GM12864 (cell line): ENCODE data around the gene POLR3K.
A peak's percentile ranks its signal among the peaks of the same experiment; 100 is the strongest.

Experiments used
- DNase-seq: peaks from one replicate; pipeline ENCODE4 v3.0.0-alpha.2; 2011; ENCODE audit warnings: low read depth
- H3K4me3 ChIP-seq: 2 replicates; pipeline ENCODE4 v1.5.1; 2011; ENCODE audit warnings: mild to moderate bottlenecking, low read depth, low read length, control low read depth
- CTCF ChIP-seq: IDR thresholded peaks from 2 replicates; pipeline ENCODE4 v1.5.1; 2011; ENCODE audit warnings: low read depth, mild to moderate bottlenecking, moderate library complexity, low read length, control low read depth, inconsistent platforms; ENCODE audit errors: missing control alignments

POLR3K gene

GRCh38 chr16:67884-68789 is 14.7 kb upstream of the POLR3K start:
- no peak for TF ChIP-seq CTCF
- H3K4me3 ChIP-seq: no peak overlapping the region
- no peak for DNase-seq

DNA sequence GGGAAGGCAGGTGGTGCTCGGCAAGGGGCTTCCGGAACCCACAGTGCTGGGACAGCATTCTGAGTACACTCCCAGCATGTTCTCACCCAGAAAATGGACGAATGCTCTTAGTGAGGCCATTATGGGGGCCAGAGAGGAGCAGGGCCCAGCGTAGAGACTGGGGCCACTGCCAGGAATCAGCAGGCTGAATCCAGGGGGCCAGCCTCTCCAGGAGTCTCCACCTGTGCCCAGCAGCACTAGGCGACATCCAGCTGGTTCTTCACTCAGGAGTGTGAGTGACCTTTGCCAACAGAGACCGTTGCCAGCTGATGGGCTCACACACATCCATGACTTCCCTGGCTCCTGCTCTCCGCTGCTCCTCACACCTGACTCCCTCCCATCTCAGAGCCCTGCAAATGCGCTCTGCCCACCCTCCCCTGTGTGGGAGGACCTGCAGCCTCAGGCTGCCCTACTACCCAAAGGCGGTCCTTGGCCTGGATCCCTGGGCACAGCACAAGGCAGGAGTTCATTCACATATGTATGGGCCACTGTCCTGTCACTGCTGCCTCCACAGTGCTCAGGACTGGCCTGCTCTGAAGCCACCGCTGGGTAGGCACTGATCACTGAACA is 13.9 kb upstream of the POLR3K start:
- no peak for TF ChIP-seq CTCF
- no peak overlapping the region for H3K4me3 ChIP-seq
- DNase-seq: no peak

DNA sequence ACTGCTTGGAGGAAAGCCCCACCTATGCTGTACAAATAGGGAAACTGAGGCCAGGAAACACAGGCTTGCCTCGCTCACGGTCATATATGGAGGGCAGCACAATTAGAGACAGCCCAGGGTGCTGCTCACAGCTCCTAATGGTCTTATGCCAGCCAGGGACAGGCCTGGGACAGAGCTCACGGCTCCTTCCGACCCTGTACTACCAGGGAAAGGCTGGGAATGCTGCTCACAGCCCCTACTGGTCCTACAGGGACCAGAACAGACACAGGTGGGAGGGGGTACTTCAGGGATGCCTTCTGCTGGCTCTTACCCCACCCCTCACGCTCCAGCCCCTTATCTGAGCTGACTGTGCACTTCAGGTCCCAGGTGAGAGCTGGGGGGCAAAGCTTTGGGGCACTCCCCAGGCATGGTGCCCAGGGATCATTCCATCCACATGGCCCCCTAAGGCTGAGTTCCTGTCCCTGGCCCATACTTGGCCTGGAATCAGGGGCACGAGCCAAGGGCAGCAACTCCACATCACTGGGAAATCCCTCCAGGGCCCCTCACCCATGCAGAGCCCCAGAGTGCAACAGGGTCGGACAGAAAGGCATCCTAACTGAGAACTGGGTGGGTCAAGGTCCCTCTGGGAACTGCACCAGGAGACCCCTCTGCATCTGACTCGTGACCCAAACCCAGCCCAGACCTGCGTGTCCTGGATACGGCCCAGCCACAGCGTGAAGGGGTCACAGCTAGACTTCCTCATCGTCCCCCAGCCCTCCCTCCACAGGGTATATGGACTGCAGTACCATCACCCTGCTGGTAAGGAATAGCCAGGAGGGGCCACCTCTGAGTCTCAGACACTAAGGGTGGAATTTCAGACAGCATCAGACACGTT is 13.1 kb upstream of the POLR3K start:
- no peak overlapping the region for H3K4me3 ChIP-seq
- no peak for DNase-seq
- TF ChIP-seq CTCF: no peak

DNA sequence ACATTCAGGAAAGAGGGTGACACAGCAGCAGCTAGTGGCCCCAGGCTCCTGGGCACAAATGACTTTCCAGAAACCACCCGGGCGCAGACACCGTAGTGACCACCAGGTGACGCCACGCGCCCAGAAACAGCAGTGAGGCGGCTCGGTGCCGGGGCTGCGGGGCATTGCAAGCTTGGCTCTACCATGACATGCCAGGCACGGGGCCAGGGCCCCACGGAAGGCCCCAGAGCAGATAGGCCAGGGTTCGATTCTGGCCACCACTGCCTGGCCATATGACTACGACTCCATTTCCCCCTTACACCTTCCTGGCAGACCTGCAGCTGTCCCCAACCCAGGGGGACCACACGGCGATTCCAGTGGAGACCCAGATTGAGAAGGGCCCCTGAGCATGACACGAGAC is 12.3 kb upstream of the POLR3K start:
- no peak overlapping the region for H3K4me3 ChIP-seq
- no peak for DNase-seq
- TF ChIP-seq CTCF: peak; percentile 98

DNA sequence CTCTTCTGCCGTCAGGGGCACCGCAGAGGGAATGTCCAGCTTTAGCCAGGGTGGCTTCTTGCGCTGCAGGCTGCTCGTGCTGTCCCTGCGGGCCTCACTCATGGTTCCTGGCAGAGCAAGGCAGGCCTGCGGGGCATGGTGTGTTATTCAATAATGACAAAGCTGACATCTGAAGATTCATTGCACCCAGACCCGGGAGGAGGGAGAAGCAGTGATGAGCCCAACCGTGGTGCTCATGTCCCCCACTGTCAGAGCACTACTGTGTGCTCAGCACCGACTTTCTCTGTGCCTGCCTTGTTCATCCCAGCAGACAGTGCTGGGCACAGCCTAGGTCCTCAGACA is 11.5 kb upstream of the POLR3K start:
- DNase-seq: no peak
- TF ChIP-seq CTCF: no peak
- H3K4me3 ChIP-seq: no peak overlapping the region

GRCh38 chr16:63998-64913 is 10.8 kb upstream of the POLR3K start:
- DNase-seq: no peak
- no peak overlapping the region for H3K4me3 ChIP-seq
- TF ChIP-seq CTCF: no peak
